Brain pericyte (primary cell): ENCODE results near the gene ABLIM2.

Experiments used
- DNase-seq: peaks from one replicate; pipeline ENCODE4 v3.0.0-alpha.2; 2012; ENCODE audit warnings: low read depth, low spot score

Gene ABLIM2

GRCh38 chr4:8104491-8105305 is 53.9 kb downstream of the ABLIM2 start:
- DNase-seq = no peak

- DNase-seq = no peak
Measured at GRCh38 chr4:8103421-8104390, 54.9 kb downstream of the ABLIM2 start.

DNA sequence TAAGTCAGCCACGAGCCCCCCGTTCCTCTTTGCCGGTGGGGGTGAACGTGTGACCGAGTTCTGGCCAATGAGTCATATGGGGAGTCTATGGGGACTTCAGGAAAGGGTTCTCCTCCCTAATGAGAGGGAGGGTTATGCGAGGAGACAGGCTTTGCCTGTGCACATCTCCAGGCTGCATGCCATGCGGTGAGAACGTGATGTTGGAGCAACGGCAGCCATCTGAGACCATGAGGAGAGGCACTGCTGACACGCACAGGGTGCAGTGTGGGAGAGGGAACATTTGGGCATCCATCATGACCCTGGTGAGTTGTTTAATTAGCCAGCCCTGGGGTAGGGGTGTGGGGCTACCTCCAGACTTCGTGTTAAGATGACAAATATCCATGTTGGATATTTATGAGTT is 55.8 kb downstream of the ABLIM2 start:
- DNase-seq = no peak

GRCh38 chr4:8102076-8102355 is 56.6 kb downstream of the ABLIM2 start:
- no peak for DNase-seq

DNA sequence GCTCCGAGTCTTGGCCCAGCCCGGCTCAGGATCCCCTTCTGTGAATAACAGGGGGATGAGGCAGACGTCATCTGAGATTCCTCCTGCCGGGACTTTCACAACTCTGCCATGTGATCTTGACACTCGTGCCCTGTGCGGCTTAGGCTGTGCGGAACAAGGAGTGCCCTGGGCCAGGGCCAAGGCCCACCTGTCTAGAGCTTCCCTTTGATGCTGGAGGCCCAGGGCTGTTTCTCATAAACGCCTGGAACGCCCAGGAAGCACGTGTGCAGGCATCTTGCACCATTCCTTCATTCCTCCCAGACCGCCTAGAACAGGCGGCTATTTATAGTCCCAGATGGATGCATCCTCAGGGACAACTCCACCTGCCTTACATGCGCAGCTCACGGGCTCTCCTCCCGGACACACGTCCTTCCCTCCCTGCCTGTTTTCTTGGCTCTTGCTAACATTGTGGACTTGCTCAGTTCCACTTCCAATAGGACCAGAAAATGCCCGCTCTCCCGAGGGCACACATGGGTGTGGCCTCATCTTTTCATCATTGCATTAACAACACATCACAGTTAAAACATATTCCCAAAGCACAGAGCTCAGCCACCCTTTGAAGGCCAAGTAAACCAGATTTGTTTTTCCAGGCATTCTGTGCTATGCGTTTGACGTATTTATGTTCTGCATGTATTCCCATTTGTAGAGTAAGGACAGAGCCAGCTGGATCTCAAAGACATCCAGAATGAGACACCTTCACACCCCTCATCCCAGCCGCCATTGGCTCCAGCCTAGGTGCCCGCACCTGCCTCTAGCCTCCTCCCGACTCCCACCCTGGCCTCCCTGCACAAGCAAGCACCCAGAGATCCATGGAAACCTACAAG is 57.2 kb downstream of the ABLIM2 start:
- DNase-seq = no peak

- DNase-seq = no peak
Measured at GRCh38 chr4:8099981-8100464, 58.6 kb downstream of the ABLIM2 start.

- no peak for DNase-seq
Measured at GRCh38 chr4:8098506-8098905, 60.1 kb downstream of the ABLIM2 start.

DNA sequence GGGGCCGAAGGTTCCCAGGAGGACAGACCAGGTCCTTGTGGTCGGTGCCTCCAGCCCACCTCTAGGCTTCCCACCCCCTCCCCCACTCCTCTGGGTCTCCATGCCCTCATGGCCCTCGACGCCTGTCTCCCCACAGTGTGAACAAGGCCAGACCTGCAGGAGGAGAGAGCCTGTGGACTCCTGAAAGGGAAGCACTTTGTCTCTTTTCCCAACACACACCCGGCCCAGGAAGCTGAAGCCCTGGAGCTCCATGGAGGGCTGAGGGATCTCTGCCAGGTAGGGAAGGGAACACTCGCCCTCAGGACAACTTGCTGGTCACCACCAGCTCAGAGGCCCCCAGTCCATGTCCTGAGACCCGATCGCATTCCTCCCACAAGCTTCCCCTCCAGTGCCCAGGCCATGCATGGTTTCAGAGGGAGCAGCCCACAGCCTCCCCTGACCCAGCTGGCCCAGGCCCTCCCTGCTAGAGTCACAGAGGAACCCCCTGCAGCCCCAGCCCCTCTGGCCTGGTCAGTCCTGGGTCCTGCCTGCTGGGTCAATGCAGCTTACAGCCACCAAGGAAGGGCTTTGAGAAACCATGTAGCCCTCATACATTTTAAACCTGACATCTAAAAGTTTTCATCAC is 60.8 kb downstream of the ABLIM2 start:
- DNase-seq = no peak

- DNase-seq = no peak
Measured at GRCh38 chr4:8097141-8097541, 61.5 kb downstream of the ABLIM2 start.

DNA sequence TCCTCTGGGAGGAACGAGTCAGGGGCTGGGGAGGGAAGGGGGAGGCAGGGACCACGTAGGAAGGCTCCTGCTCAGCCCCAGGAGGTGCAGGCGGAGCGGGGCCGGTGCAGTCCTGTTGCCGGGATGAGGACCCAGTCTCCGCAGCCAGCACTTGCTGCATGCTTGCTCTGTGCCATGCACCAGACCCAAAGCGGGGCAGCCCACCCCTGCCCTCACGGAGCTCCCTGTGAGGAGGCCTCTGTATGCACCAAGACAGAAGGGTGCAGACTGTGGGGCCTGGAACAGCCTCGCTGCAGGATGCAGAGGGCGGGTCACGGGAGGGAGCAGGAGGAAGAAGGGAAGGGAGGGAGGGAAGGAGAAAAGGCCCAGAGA is 61.9 kb downstream of the ABLIM2 start:
- no peak for DNase-seq

GRCh38 chr4:8095956-8096689 is 62.5 kb downstream of the ABLIM2 start:
- no peak for DNase-seq

DNA sequence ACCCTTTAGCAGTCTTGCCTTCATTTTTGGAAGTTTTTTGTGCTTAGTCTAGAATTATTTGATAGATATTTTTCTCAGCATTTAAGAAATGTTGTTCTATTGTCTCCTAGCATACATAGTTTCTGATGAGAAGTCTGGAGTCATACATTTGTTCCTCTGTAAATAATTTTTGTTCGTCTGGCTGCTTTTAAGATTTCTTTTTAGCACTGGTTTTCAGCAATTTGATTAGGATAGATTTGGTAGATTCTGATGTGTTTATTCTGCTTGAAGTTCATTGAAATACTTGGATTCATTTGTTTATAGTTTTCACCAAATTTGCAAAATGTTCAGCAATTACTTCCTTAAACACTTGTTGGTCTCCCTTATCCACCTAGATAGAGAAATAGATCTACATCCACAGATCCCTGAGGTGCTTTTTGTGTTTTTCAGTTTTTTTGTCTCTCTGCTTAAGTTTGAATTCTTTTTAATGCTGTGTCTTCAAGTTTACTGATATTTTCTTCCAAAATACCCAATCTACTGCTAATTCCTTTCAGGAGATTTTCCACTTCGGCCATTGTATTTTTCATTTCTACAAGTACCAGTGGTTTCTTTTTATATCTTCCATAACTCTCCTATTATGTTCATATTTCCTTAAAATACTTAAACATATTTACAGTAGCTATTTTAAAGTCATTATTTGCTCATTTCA is 64.9 kb downstream of the ABLIM2 start:
- no peak for DNase-seq

GRCh38 chr4:8092282-8092681 is 66.3 kb downstream of the ABLIM2 start:
- no peak for DNase-seq

- DNase-seq = no peak
Measured at GRCh38 chr4:8090744-8091301, 67.8 kb downstream of the ABLIM2 start.

- DNase-seq = no peak
Measured at GRCh38 chr4:8090312-8090711, 68.3 kb downstream of the ABLIM2 start.

- no peak for DNase-seq
Measured at GRCh38 chr4:8089862-8090261, 68.8 kb downstream of the ABLIM2 start.

DNA sequence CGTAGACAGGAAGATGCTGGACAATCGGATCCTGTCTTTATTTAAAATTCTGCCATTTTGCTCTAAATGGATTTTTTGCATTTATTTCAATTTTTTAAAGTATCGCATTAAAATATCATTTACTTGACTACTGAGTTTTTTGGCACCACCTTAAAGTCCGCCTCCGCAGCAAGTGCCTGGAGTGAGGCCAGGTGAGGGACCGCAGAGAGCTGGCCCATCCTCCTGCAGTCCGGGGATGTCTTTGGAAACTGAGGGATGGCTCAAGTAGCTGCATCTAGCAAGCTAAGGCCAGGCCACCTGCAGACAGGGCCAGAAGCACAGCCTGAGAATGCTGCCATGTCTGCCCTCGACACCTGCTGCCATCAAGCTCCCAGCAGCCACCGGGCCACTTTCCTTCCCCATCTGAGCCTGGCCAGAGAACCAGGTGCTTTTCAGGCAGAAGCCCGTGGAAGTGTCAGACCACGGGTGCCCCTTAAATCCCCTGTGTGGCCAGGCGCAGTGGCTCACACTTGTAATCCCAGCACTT is 69.6 kb downstream of the ABLIM2 start:
- no peak for DNase-seq

- no peak for DNase-seq
Measured at GRCh38 chr4:8087921-8088495, 70.6 kb downstream of the ABLIM2 start.

DNA sequence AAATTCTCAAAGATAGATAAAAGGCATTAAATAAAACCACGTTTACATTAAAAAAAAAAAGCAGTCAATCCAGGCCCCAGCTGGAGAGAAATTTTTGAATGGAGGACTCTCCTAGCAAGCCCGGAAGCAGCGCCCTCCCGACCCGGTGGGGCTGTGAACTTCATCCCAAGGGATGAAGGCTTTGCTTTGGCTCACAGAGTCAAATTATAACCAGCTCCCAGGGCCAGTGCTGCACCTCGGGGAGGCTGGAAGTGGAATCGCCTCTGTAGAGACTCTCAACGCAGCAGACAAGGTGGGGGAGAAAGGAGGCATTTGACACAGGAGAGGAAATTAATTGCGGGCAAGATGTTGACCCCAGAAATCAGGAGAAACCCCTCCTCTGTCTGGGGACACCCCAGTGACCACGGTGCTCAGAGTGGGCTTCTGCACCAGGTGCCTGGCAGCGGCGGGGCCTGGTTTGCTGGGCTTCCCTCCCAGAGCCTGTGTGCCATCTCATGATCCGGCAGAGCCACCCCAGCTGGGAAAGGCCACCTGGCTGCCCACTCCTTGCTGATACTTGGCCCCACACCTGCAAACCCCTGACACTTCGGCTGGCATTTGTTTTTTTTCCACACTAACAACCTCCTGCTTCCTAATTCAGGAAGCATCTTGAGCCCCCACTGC is 71.7 kb downstream of the ABLIM2 start:
- no peak for DNase-seq
